MCF 10A (cell line): ENCODE data around the gene OXGR1. TPM values are rescaled to one million over a fixed set of nuclear protein-coding genes. Genes with fewer than 3 reads are reported as not detected.
A peak's percentile ranks its signal among the peaks of the same experiment; 100 is the strongest.

Source experiments
- BruUV-seq: library from RNA; stranded (reverse); fragments of 400-500 nt; replicated peaks from 2 replicates; lab custom pipeline; 2021; lab: Mats Ljungman, UMichigan
- CTCF ChIA-PET: fragments of 300-600 bp; sonication (Branson Sonifier 250); formaldehyde crosslinking; extraction: SDS; loops from one replicate; lab custom pipeline; 2021; ENCODE audit warnings: antibody characterized with exemption, inconsistent platforms; lab: Yijun Ruan, JAX
- POLR2A ChIA-PET: fragments of 300-600, 350-650 bp; sonication (Branson Sonifier 250); formaldehyde crosslinking; extraction: SDS; loops from one replicate; lab custom pipeline; 2020; ENCODE audit warnings: antibody characterized with exemption, inconsistent platforms; lab: Yijun Ruan, JAX
- DNase-seq: peaks from one replicate; pipeline ENCODE4 v3.0.0-alpha.2; 2018; ENCODE audit not compliant: unreplicated experiment
- H3K27ac Mint-ChIP-seq: one replicate; pipeline ENCODE4 v1.8.0; 2022; ENCODE audit warnings: mild to moderate bottlenecking, low read depth, mixed read lengths; ENCODE audit not compliant: unreplicated experiment
- H3K27me3 Mint-ChIP-seq: one replicate; pipeline ENCODE4 v1.8.0; 2022; ENCODE audit warnings: mixed read lengths; ENCODE audit not compliant: insufficient read depth, unreplicated experiment
- H3K36me3 Mint-ChIP-seq: one replicate; pipeline ENCODE4 v1.8.0; 2022; ENCODE audit warnings: mild to moderate bottlenecking, moderate library complexity, mixed read lengths; ENCODE audit not compliant: insufficient read depth, unreplicated experiment
- H3K4me1 Mint-ChIP-seq: one replicate; pipeline ENCODE4 v1.8.0; 2022; ENCODE audit warnings: mixed read lengths; ENCODE audit not compliant: insufficient read depth, unreplicated experiment
- H3K4me3 Mint-ChIP-seq: one replicate; pipeline ENCODE4 v1.8.0; 2022; ENCODE audit warnings: mild to moderate bottlenecking, moderate library complexity, mixed read lengths; ENCODE audit not compliant: unreplicated experiment
- H3K9me3 Mint-ChIP-seq: one replicate; pipeline ENCODE4 v1.8.0; 2022; ENCODE audit warnings: mixed read lengths; ENCODE audit not compliant: unreplicated experiment
- intact Hi-C: fragments of 100-400 bp; cut with micrococcal nuclease; formaldehyde crosslinking; loops from 2 replicates; pipeline ENCODE4 v1.14.1; 2022
- total RNA-seq: library from RNA; stranded (reverse); gene quantifications from 2 replicates; pipeline ENCODE4 v1.2.3, GENCODE V29; 2022
- TF ChIP-seq, protein P1 (sequence below): fragments of 200-600 bp; IDR thresholded peaks from one replicate; pipeline ENCODE4 v1.8.0; 2022; ENCODE audit warnings: antibody characterized with exemption, mild to moderate bottlenecking; ENCODE audit not compliant: unreplicated experiment

Gene OXGR1
- total RNA-seq, 1 experiment from 2014 or later, result not detected

DNA sequence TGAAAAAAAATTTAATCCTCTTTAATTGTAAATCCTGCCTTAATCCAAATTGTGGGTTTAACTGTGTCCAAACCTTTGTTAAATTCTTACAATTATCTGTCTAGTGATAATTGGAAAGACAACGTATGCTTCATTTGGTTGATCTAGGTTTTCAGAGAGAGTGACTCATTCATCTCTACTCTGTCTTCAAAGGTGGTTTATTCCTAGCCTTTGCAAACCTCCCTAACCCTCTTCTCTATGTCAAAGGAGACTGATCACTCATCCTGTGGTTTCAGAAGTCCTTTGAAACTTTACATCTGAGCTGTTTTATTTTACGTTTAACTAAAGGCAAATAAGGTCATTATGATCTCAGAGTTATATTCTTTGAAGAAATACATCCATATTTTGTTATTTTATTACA lies 8.8 kb upstream of the OXGR1 start:
- no TSS peak for BruUV-seq
- intact Hi-C loops, result no loop called here
- Mint-ChIP-seq H3K27me3 (no peaks in the 10 kb centered on the region), H3K27ac (no peak overlapping the region), H3K36me3 (no peaks in the 10 kb centered on the region), H3K4me3 (no peak overlapping the region), H3K9me3 (no peaks in the 10 kb centered on the region), H3K4me1 (peaks cover 21% of the 10 kb centered on the region)
- CTCF ChIA-PET, result interaction anchor here (0.6 to 2.0 kb wide), 8 partner anchors 15 to 557 kb away, joined by 3 to 9 read pairs (median 4); no protein-coding TSS in a partner anchor
- POLR2A ChIA-PET, result interaction anchor here (0.9 to 1.6 kb wide), 2 partner anchors 12 to 14 kb away, joined by 3 read pairs; no protein-coding TSS in a partner anchor
- no peak for DNase-seq
- TF ChIP-seq, protein P1, sequence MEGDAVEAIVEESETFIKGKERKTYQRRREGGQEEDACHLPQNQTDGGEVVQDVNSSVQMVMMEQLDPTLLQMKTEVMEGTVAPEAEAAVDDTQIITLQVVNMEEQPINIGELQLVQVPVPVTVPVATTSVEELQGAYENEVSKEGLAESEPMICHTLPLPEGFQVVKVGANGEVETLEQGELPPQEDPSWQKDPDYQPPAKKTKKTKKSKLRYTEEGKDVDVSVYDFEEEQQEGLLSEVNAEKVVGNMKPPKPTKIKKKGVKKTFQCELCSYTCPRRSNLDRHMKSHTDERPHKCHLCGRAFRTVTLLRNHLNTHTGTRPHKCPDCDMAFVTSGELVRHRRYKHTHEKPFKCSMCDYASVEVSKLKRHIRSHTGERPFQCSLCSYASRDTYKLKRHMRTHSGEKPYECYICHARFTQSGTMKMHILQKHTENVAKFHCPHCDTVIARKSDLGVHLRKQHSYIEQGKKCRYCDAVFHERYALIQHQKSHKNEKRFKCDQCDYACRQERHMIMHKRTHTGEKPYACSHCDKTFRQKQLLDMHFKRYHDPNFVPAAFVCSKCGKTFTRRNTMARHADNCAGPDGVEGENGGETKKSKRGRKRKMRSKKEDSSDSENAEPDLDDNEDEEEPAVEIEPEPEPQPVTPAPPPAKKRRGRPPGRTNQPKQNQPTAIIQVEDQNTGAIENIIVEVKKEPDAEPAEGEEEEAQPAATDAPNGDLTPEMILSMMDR, result no peak

DNA sequence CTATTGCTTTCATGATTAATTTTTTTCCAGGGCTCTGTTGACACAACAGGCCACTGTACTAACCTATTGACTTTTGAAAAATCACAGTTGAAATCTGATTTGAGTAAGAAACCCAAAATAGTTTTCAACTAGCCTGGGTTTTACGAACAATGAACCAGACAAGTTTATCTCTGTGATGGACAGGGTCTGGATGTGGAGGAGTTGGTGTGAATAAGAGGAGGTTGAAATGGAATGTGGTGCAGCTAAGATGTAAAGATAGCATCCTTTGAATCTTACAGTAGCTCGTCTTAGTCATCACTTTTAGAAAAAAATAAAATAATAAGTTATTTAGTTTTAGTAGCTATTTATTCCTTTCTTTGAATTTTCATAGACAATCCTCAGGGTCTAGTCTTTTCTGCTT lies 8.3 kb upstream of the OXGR1 start:
- CTCF ChIA-PET, result interaction anchor here (0.6 to 2.0 kb wide), 6 partner anchors 9 to 107 kb away, joined by 3 to 9 read pairs (median 4); no protein-coding TSS in a partner anchor
- no peak overlapping the region for H3K27ac Mint-ChIP-seq
- DNase-seq, result no peak
- no peaks in the 10 kb centered on the region for H3K27me3 Mint-ChIP-seq
- TF ChIP-seq, protein P1, result no peak
- no TSS peak for BruUV-seq
- POLR2A ChIA-PET, result interaction anchor here (0.5 to 1.6 kb wide), 2 partner anchors 15 to 274 kb away, joined by 3 read pairs; no protein-coding TSS in a partner anchor
- intact Hi-C loops, result no loop called here
- H3K36me3 Mint-ChIP-seq, result no peaks in the 10 kb centered on the region
- H3K9me3 Mint-ChIP-seq, result no peaks in the 10 kb centered on the region
- peaks cover 21% of the 10 kb centered on the region for H3K4me1 Mint-ChIP-seq
- no peak overlapping the region for H3K4me3 Mint-ChIP-seq

DNA sequence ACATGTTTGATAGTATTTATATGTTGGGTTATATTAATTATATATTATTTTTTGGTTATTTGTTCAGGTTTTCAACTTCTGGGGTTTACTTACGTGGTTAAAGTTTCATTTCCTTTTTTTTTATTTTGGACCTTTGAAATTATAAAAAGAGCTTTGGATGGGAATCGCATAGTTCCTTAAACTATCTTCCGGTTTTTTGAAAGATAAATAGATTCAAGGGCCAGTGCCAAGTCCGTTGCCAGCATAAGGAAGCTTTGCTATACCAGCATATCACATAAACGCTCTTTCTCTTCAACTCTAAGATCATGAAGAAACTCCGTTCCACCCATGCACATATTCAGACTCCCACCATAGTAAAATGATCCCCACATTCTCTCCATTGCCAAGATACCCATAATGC lies 7.4 kb upstream of the OXGR1 start:
- no TSS peak for BruUV-seq
- no peaks in the 10 kb centered on the region for H3K27me3 Mint-ChIP-seq
- no peaks in the 10 kb centered on the region for H3K9me3 Mint-ChIP-seq
- no peak for DNase-seq
- intact Hi-C loops, result no loop called here
- no peaks in the 10 kb centered on the region for H3K36me3 Mint-ChIP-seq
- TF ChIP-seq, protein P1, result no peak
- H3K4me1 Mint-ChIP-seq, result peaks cover 21% of the 10 kb centered on the region
- CTCF ChIA-PET, result interaction anchor here (0.6 to 4.9 kb wide), 5 partner anchors 16 to 1391 kb away, joined by 3 to 29 read pairs (median 3); no protein-coding TSS in a partner anchor
- no peak overlapping the region for H3K27ac Mint-ChIP-seq
- POLR2A ChIA-PET, result interaction anchor here (1.4 to 1.6 kb wide), 2 partner anchors 16 to 22 kb away, joined by 3 read pairs; no protein-coding TSS in a partner anchor
- H3K4me3 Mint-ChIP-seq, result no peak overlapping the region

DNA sequence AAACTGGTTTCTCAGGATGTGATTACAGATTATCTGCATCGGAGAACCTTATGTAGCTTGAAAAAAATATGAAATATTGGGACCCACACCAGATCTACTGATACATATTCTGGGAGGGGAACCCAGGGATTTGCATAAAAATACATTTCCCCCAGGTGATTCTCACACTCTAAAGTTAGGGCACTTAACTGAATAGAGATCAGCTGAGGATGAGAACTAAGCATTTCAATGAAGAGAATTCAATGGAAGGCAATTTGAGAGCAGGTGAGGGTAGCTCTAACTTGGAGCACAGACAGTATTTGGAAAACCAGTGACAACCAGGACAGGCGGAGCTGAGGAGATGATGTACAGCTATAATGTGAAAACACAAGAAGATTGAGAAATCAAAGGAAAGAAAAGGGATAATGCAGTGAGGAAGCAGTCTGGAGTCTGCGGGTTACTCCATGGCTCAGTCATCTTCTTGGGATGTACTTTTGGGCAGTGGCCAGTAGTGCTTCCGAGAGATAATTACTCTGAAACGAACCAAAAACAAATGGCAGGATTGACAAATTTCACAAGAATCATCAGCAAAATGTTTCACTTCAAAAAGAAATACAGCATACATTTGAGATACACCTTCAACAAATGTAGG lies 6.1 kb upstream of the OXGR1 start:
- peaks cover 11% of the 10 kb centered on the region for H3K27me3 Mint-ChIP-seq
- CTCF ChIA-PET, result interaction anchor here (0.7 to 4.9 kb wide), 4 partner anchors 18 to 1521 kb away, joined by 3 to 29 read pairs (median 3); no protein-coding TSS in a partner anchor
- no TSS peak for BruUV-seq

More for the DNA sequence above, 6.1 kb upstream of the OXGR1 start:
- DNase-seq, result peak; percentile 60
- H3K27ac Mint-ChIP-seq, result no peak overlapping the region
- POLR2A ChIA-PET, result interaction anchor here (0.6 to 1.4 kb wide), 2 partner anchors 23 to 960 kb away, joined by 3 read pairs; no protein-coding TSS in a partner anchor
- H3K4me3 Mint-ChIP-seq, result no peak overlapping the region
- H3K4me1 Mint-ChIP-seq, result peaks cover 13% of the 10 kb centered on the region
- H3K9me3 Mint-ChIP-seq, result no peaks in the 10 kb centered on the region
- TF ChIP-seq, protein P1, result no peak
- intact Hi-C loops, result no loop called here
- no peaks in the 10 kb centered on the region for H3K36me3 Mint-ChIP-seq
